ENCODE results near the gene KLRG1.

DNA sequence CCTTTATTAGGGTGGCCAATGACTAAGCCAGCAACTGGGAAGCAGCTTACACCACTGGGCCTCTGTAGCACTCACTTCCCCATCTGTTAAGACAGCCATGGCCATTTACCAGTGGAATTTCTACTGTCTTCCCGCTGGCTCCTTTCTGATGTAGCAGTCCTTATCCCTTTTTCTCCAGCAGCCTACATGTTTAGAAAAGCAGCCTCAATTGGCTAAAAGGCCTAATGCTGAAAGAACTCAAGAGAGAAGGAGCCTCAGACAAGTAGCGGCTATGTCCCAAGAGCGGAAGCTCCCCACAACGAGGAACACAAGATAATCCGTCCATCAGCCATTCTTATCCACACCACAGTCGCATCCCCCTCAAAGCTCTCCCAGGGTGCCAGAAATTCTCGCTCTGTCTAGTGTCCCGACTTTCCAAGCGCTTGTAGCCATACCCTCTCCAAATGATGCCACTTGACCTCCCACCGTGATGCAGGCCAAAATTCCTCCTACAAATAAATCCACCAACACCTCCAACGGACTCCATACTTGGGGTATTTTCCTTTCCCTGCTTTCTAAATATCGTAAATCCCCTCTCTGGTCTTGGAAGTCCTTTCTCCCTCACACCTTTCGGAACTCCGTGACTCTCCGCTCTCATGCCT is 40.5 kb upstream of the KLRG1 start:
- TF ChIP-seq, protein P1, sequence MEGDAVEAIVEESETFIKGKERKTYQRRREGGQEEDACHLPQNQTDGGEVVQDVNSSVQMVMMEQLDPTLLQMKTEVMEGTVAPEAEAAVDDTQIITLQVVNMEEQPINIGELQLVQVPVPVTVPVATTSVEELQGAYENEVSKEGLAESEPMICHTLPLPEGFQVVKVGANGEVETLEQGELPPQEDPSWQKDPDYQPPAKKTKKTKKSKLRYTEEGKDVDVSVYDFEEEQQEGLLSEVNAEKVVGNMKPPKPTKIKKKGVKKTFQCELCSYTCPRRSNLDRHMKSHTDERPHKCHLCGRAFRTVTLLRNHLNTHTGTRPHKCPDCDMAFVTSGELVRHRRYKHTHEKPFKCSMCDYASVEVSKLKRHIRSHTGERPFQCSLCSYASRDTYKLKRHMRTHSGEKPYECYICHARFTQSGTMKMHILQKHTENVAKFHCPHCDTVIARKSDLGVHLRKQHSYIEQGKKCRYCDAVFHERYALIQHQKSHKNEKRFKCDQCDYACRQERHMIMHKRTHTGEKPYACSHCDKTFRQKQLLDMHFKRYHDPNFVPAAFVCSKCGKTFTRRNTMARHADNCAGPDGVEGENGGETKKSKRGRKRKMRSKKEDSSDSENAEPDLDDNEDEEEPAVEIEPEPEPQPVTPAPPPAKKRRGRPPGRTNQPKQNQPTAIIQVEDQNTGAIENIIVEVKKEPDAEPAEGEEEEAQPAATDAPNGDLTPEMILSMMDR (IDR thresholded peaks at IDR 0.05), result no peak
- TF ChIP-seq RNF2 (IDR thresholded peaks at IDR 0.05; ENCODE audit: borderline replicate concordance, low read depth), result no peak
- TF ChIP-seq HEYL (CRISPR knock-in tag; IDR thresholded peaks at IDR 0.05), result no peak
- no peak for TF ChIP-seq POLR2A (IDR thresholded peaks at IDR 0.05; ENCODE audit: low read length)
- TF ChIP-seq, protein P2, sequence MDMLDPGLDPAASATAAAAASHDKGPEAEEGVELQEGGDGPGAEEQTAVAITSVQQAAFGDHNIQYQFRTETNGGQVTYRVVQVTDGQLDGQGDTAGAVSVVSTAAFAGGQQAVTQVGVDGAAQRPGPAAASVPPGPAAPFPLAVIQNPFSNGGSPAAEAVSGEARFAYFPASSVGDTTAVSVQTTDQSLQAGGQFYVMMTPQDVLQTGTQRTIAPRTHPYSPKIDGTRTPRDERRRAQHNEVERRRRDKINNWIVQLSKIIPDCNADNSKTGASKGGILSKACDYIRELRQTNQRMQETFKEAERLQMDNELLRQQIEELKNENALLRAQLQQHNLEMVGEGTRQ (IDR thresholded peaks at IDR 0.05), result no peak
- TF ChIP-seq EP300 (IDR thresholded peaks at IDR 0.05), result no peak
- TF ChIP-seq REST (IDR thresholded peaks at IDR 0.05), result no peak
- TF ChIP-seq, protein P3, sequence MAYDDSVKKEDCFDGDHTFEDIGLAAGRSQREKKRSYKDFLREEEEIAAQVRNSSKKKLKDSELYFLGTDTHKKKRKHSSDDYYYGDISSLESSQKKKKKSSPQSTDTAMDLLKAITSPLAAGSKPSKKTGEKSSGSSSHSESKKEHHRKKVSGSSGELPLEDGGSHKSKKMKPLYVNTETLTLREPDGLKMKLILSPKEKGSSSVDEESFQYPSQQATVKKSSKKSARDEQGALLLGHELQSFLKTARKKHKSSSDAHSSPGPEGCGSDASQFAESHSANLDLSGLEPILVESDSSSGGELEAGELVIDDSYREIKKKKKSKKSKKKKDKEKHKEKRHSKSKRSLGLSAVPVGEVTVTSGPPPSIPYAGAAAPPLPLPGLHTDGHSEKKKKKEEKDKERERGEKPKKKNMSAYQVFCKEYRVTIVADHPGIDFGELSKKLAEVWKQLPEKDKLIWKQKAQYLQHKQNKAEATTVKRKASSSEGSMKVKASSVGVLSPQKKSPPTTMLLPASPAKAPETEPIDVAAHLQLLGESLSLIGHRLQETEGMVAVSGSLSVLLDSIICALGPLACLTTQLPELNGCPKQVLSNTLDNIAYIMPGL (CRISPR knock-in tag; IDR thresholded peaks at IDR 0.05; ENCODE audit: borderline replicate concordance), result no peak
- TF ChIP-seq ELK1 (IDR thresholded peaks at IDR 0.05; ENCODE audit: low read depth, low read length), result no peak
- no peak for TF ChIP-seq RAD21 (conservative IDR thresholded peaks at IDR 0.05 in 1 of 2, IDR thresholded peaks at IDR 0.05 in 1 of 2)
- no peak for TF ChIP-seq POLR2AphosphoS2 (conservative IDR thresholded peaks at IDR 0.05; ENCODE audit: low read length)
- no peak for TF ChIP-seq JUNB (IDR thresholded peaks at IDR 0.05)
- TF ChIP-seq CBX8 (IDR thresholded peaks at IDR 0.05), result no peak
